DND-41 (cell line): Measurements from ENCODE around the gene HOXD10.

ENCODE experiments used
- ATAC-seq: fragments of 200-7000 bp; cut with Tn5 transposase; 3 replicates; pipeline ENCODE4 v1.9.1; 2021; ENCODE audit warnings: low read depth; ENCODE audit not compliant: insufficient read depth
- DNase-seq: peaks from one replicate; pipeline ENCODE4 v3.0.0-alpha.2; 2020
- H2AFZ ChIP-seq: 2 replicates; pipeline ENCODE4 v1.6.0; 2012; ENCODE audit warnings: low read depth, low read length
- H3K27ac ChIP-seq: 2 replicates; pipeline ENCODE4 v1.5.1; 2012; ENCODE audit warnings: low read length, inconsistent platforms
- H3K27me3 ChIP-seq: fragments of 200-600 bp; sonication (generic); 2 replicates; pipeline ENCODE4 v1.6.0; 2012; ENCODE audit warnings: low read length, mild to moderate bottlenecking, inconsistent platforms; ENCODE audit not compliant: insufficient read depth, poor library complexity
- H3K36me3 ChIP-seq: 2 replicates; pipeline ENCODE4 v1.5.1; 2012; ENCODE audit warnings: low read length, inconsistent platforms; ENCODE audit not compliant: insufficient read depth
- H3K4me1 ChIP-seq: 2 replicates; pipeline ENCODE4 v1.5.1; 2012; ENCODE audit warnings: mild to moderate bottlenecking, low read length; ENCODE audit not compliant: insufficient read depth
- H3K4me2 ChIP-seq: 2 replicates; pipeline ENCODE4 v1.6.0; 2012; ENCODE audit warnings: mild to moderate bottlenecking, moderate library complexity, low read length, inconsistent platforms; ENCODE audit not compliant: insufficient read depth
- H3K4me3 ChIP-seq, 2 experiments: fragments of 200-600 bp in 1 of 2; shearing (Covaris generic) in 1 of 2; 2 replicates each; pipeline ENCODE4 v1.5.1; 2012 to 2016; ENCODE audit warnings: inconsistent platforms in 2 of 2, low read length in 2 of 2, mild to moderate bottlenecking in 2 of 2, low read depth in 1 of 2, moderate library complexity in 1 of 2
- H3K79me2 ChIP-seq: 2 replicates; pipeline ENCODE4 v1.6.0; 2012; ENCODE audit warnings: low read length, inconsistent platforms; ENCODE audit not compliant: insufficient read depth
- H3K9ac ChIP-seq: 2 replicates; pipeline ENCODE4 v1.6.0; 2012; ENCODE audit warnings: low read depth, mild to moderate bottlenecking, inconsistent platforms, low read length, moderate library complexity
- H3K9me3 ChIP-seq: 2 replicates; pipeline ENCODE4 v1.5.1; 2012; ENCODE audit warnings: low read length, moderate library complexity, mild to moderate bottlenecking, inconsistent platforms; ENCODE audit not compliant: insufficient read depth, severe bottlenecking
- H4K20me1 ChIP-seq: 2 replicates; pipeline ENCODE4 v1.6.0; 2012; ENCODE audit warnings: low read length; ENCODE audit not compliant: insufficient read depth
- CTCF ChIP-seq: IDR thresholded peaks from 2 replicates; pipeline ENCODE4 v1.5.1; 2012; ENCODE audit warnings: borderline replicate concordance, low read length, moderate library complexity, mild to moderate bottlenecking; ENCODE audit not compliant: poor library complexity, severe bottlenecking; ENCODE audit errors: extremely low read depth
- EZH2 ChIP-seq: IDR thresholded peaks from 3 replicates; pipeline ENCODE4 v1.6.1; 2012; ENCODE audit warnings: borderline replicate concordance, low read depth, mild to moderate bottlenecking, moderate library complexity, low read length, inconsistent platforms; ENCODE audit not compliant: severe bottlenecking

HOXD10 gene

GRCh38 chr2:176156807-176157498 lies 40.4 kb downstream of the HOXD10 start, which contains the start of gene HOXD3:
HOXD3 (plus strand) TSS chr2:176157307; CDS start chr2:176169115, 11,808 bp downstream.
- TF ChIP-seq CTCF: no peak
- TF ChIP-seq EZH2: no peak
- H3K4me3 ChIP-seq: no peak within 1 kb of the TSS
- H3K4me1 ChIP-seq: no peaks in the 10 kb centered on the region
- ATAC-seq: no peak
- DNase-seq: no peak
- no peaks in the 10 kb centered on the region for H3K9me3 ChIP-seq
- no peaks in the 10 kb centered on the region for H3K36me3 ChIP-seq
- H3K9ac ChIP-seq: no peak within 1 kb of the TSS
- no peak within 1 kb of the TSS for H3K27ac ChIP-seq
- H2AFZ ChIP-seq: no peak within 1 kb of the TSS
- no peak within 1 kb of the TSS for H3K4me2 ChIP-seq
- no peaks in the 10 kb centered on the region for H3K79me2 ChIP-seq
- H4K20me1 ChIP-seq: no peaks in the 10 kb centered on the region
- peaks cover 4% of the 10 kb centered on the region for H3K27me3 ChIP-seq

GRCh38 chr2:176157499-176158185 lies 41.1 kb downstream of the HOXD10 start:
- Histone ChIP-seq H3K4me2 (no peak overlapping the region), H2AFZ (no peak overlapping the region), H3K4me3 (no peak overlapping the region), H3K36me3 (no peaks in the 10 kb centered on the region), H3K27me3 (peaks cover 4% of the 10 kb centered on the region), H4K20me1 (no peaks in the 10 kb centered on the region), H3K9me3 (no peaks in the 10 kb centered on the region), H3K27ac (no peak overlapping the region), H3K4me1 (no peaks in the 10 kb centered on the region), H3K9ac (no peak overlapping the region), H3K79me2 (no peaks in the 10 kb centered on the region)
- ATAC-seq: no peak
- TF ChIP-seq EZH2 (no peak), CTCF (no peak)
- no peak for DNase-seq

- H3K27ac ChIP-seq: no peak overlapping the region
- no peaks in the 10 kb centered on the region for H3K79me2 ChIP-seq
- no peak for TF ChIP-seq EZH2
- no peak for TF ChIP-seq CTCF
- peaks cover 4% of the 10 kb centered on the region for H3K27me3 ChIP-seq
- H3K4me1 ChIP-seq: no peaks in the 10 kb centered on the region
- H3K9ac ChIP-seq: no peak overlapping the region
- ATAC-seq: no peak
- H3K9me3 ChIP-seq: no peaks in the 10 kb centered on the region
- DNase-seq: no peak
- H3K36me3 ChIP-seq: no peaks in the 10 kb centered on the region
- no peak overlapping the region for H2AFZ ChIP-seq
- H3K4me2 ChIP-seq: no peak overlapping the region
- no peaks in the 10 kb centered on the region for H4K20me1 ChIP-seq
- H3K4me3 ChIP-seq: no peak overlapping the region
Observed at GRCh38 chr2:176158186-176158591, 41.6 kb downstream of the HOXD10 start.
